Panc1 (cell line): ENCODE data around the gene LTBP2.

Source experiments
- TF ChIP-seq, protein P1 (sequence below): fragments of 450-650 bp; IDR thresholded peaks from 2 replicates; pipeline ENCODE4 v1.5.1; 2017; ENCODE audit warnings: mild to moderate bottlenecking
- TF ChIP-seq, protein P2 (sequence below), 2 experiments: IDR thresholded peaks; 2 replicates each; pipeline ENCODE4 v1.6.1; 2011 to 2012; ENCODE audit warnings: low read depth in 2 of 2, control low read depth in 1 of 2, low read length in 1 of 2, mild to moderate bottlenecking in 1 of 2, moderate library complexity in 1 of 2; ENCODE audit not compliant: insufficient read depth in 1 of 2

GRCh38 chr14:74599321-74599761 is 12.7 kb downstream of the LTBP2 start:
- TF ChIP-seq, protein P1, sequence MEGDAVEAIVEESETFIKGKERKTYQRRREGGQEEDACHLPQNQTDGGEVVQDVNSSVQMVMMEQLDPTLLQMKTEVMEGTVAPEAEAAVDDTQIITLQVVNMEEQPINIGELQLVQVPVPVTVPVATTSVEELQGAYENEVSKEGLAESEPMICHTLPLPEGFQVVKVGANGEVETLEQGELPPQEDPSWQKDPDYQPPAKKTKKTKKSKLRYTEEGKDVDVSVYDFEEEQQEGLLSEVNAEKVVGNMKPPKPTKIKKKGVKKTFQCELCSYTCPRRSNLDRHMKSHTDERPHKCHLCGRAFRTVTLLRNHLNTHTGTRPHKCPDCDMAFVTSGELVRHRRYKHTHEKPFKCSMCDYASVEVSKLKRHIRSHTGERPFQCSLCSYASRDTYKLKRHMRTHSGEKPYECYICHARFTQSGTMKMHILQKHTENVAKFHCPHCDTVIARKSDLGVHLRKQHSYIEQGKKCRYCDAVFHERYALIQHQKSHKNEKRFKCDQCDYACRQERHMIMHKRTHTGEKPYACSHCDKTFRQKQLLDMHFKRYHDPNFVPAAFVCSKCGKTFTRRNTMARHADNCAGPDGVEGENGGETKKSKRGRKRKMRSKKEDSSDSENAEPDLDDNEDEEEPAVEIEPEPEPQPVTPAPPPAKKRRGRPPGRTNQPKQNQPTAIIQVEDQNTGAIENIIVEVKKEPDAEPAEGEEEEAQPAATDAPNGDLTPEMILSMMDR: no peak
- TF ChIP-seq, protein P2, sequence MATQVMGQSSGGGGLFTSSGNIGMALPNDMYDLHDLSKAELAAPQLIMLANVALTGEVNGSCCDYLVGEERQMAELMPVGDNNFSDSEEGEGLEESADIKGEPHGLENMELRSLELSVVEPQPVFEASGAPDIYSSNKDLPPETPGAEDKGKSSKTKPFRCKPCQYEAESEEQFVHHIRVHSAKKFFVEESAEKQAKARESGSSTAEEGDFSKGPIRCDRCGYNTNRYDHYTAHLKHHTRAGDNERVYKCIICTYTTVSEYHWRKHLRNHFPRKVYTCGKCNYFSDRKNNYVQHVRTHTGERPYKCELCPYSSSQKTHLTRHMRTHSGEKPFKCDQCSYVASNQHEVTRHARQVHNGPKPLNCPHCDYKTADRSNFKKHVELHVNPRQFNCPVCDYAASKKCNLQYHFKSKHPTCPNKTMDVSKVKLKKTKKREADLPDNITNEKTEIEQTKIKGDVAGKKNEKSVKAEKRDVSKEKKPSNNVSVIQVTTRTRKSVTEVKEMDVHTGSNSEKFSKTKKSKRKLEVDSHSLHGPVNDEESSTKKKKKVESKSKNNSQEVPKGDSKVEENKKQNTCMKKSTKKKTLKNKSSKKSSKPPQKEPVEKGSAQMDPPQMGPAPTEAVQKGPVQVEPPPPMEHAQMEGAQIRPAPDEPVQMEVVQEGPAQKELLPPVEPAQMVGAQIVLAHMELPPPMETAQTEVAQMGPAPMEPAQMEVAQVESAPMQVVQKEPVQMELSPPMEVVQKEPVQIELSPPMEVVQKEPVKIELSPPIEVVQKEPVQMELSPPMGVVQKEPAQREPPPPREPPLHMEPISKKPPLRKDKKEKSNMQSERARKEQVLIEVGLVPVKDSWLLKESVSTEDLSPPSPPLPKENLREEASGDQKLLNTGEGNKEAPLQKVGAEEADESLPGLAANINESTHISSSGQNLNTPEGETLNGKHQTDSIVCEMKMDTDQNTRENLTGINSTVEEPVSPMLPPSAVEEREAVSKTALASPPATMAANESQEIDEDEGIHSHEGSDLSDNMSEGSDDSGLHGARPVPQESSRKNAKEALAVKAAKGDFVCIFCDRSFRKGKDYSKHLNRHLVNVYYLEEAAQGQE (IDR thresholded peaks at IDR 0.05; ENCODE audit: insufficient read depth in 1 of 2, low read depth in 2 of 2, low read length in 1 of 2): no peak
